ENCODE data around the gene ANXA2. TPM values are rescaled to one million over a fixed set of nuclear protein-coding genes. Genes with fewer than 3 reads are reported as not detected.
"Not testable (repeated sequence)": the region's sequence is repeated elsewhere in the genome, so short reads cannot be mapped to it uniquely, and the experiment has no call there.

The ANXA2 gene
- polyA plus RNA-seq, 1 experiment, result 5,886 TPM

DNA sequence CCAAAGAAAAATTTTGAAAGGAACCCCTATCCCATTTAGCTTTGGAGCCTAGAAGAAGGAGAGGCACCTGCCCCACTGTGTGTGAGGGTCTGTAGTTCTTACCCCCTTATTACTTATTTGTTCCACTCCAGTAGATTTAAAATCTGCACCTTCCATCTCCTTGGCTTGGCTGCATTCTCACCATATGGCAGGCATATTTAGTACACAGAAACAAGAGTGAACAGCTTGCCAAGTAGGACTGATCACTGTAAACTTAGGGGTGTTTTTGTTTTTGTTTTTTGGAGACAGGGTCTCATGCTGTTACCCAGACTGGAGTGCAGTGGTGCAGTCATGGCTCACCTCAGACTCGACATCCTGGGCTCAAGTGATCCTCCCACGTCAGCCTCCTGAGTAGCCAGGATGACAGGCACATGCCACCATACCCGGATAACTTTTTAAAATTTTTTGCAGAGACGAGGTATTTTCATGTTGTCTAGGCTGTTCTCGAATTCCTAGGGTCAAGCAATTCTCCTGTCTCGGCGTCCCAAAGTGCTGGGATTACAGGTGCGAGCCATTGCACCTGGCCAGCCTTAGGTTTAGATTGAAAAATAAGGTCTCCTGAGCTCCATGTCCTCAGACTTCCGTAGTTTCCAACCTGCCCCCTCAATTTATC lies 14.1 kb upstream of the ANXA2 start:
- Histone ChIP-seq H3K4me3 (ENCODE audit: low read depth, low read length) (no peak overlapping the region), H3K36me3 (ENCODE audit: control insufficient read depth, insufficient read depth, low read length) (no peaks in the 10 kb centered on the region), H3K27me3 (ENCODE audit: control insufficient read depth, insufficient read depth, low read length) (no peaks in the 10 kb centered on the region)
- POLR2A ChIA-PET, result no interaction called here
- TF ChIP-seq, protein P1, sequence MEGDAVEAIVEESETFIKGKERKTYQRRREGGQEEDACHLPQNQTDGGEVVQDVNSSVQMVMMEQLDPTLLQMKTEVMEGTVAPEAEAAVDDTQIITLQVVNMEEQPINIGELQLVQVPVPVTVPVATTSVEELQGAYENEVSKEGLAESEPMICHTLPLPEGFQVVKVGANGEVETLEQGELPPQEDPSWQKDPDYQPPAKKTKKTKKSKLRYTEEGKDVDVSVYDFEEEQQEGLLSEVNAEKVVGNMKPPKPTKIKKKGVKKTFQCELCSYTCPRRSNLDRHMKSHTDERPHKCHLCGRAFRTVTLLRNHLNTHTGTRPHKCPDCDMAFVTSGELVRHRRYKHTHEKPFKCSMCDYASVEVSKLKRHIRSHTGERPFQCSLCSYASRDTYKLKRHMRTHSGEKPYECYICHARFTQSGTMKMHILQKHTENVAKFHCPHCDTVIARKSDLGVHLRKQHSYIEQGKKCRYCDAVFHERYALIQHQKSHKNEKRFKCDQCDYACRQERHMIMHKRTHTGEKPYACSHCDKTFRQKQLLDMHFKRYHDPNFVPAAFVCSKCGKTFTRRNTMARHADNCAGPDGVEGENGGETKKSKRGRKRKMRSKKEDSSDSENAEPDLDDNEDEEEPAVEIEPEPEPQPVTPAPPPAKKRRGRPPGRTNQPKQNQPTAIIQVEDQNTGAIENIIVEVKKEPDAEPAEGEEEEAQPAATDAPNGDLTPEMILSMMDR (IDR thresholded peaks at IDR 0.05; ENCODE audit: insufficient read depth, low read depth, low read length), result no peak
- DNase-seq (ENCODE audit: low read depth), result no peak
- CTCF ChIA-PET, result interaction anchor here (0.8 kb wide), 1 partner anchor 10 kb away, joined by 3 read pairs; no protein-coding TSS in a partner anchor

DNA sequence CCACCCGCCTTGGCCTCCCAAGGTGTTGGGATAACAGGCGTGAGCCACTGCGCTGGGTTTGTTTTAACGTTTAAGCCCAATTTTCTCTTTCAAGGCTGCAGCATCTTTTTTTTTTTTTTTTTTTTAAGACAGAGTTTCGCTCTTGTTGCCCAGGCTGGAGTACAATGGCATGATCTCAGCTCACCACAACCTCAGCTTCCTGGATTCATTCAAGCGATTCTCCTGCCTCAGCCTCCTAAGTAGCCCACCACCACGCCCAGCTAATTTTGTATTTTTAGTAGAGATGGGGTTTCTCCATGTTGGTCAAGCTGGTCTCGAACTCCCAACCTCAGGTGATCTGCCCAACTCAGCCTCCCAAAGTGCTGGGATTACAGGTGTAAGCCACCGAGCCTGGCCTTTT lies 12.6 kb upstream of the ANXA2 start:
- CTCF ChIA-PET, result interaction anchor here (0.6 to 1.2 kb wide), 3 partner anchors 31 to 998 kb away, joined by 3 to 5 read pairs (median 3); no protein-coding TSS in a partner anchor
- H3K4me3 ChIP-seq (ENCODE audit: low read depth, low read length); DNase-seq (ENCODE audit: low read depth); POLR2A ChIA-PET; H3K36me3 ChIP-seq (ENCODE audit: control insufficient read depth, insufficient read depth, low read length); H3K27me3 ChIP-seq (ENCODE audit: control insufficient read depth, insufficient read depth, low read length): not testable (repeated sequence)

DNA sequence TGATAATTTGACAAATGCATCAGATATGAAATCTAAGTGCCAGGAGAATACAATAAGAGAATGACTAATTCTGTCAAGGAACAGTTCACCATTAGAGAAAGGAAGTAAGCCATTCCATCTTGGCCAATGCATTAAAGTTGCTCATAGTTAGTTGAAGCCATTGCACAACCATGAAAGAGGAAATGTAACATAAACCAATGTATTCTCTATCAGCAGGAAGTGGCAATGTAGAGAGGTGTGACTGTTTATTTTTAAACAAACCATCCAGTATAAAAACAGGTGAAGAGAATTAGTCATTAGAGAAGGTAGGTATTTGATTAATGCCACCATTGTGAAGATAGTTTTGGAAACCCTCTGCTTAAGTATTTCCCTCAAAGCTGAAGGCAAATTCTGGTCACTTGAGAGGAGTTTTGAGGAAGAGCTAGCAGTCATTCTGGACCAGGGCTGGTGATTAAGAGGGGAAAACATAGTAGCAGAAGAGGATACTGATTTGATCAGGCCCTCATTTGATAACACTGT lies 10.7 kb upstream of the ANXA2 start:
- Histone ChIP-seq H3K4me3 (ENCODE audit: low read depth, low read length) (no peak overlapping the region), H3K27me3 (ENCODE audit: control insufficient read depth, insufficient read depth, low read length) (no peaks in the 10 kb centered on the region), H3K36me3 (ENCODE audit: control insufficient read depth, insufficient read depth, low read length) (no peaks in the 10 kb centered on the region)
- DNase-seq (ENCODE audit: low read depth), result no peak
- ChIA-PET POLR2A (interaction anchor here (0.6 kb wide), 1 partner anchor 14 kb away, joined by 3 read pairs; no protein-coding TSS in a partner anchor), CTCF (interaction anchor here (0.7 kb wide), 1 partner anchor 13 kb away, joined by 3 read pairs; no protein-coding TSS in a partner anchor)
- TF ChIP-seq, protein P1 (IDR thresholded peaks at IDR 0.05; ENCODE audit: insufficient read depth, low read depth, low read length), result no peak

DNA sequence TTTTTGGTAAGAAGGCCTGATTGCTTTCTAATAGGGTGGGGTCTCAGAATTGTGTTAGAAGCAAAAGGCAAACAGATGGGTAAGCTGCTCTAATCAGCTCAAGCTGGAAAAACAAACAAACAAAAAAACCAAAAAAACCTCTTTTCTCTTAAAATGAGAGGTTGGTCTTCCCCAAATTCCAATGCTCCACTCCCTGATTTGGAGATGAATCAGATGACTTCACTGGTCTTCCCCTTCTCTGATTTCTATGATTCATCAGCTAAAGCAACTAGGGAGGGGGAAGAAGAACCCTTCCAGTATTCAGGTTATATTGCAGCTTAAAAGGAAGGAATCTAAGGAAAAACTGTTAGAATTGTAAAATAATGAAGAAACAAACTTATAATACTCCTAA lies 9.6 kb upstream of the ANXA2 start:
- H3K27me3 ChIP-seq (ENCODE audit: control insufficient read depth, insufficient read depth, low read length), result no peaks in the 10 kb centered on the region
- POLR2A ChIA-PET, result interaction anchor here (0.6 to 0.9 kb wide), 2 partner anchors 11 to 14 kb away, joined by 3 to 4 read pairs; no protein-coding TSS in a partner anchor
- DNase-seq (ENCODE audit: low read depth), result peak; percentile 91
- TF ChIP-seq, protein P1 (IDR thresholded peaks at IDR 0.05; ENCODE audit: insufficient read depth, low read depth, low read length), result no peak
- H3K4me3 ChIP-seq (ENCODE audit: low read depth, low read length), result no peak overlapping the region
- CTCF ChIA-PET, result interaction anchor here (0.7 kb wide), 1 partner anchor 36 kb away, joined by 5 read pairs; no protein-coding TSS in a partner anchor
- H3K36me3 ChIP-seq (ENCODE audit: control insufficient read depth, insufficient read depth, low read length), result no peaks in the 10 kb centered on the region

DNA sequence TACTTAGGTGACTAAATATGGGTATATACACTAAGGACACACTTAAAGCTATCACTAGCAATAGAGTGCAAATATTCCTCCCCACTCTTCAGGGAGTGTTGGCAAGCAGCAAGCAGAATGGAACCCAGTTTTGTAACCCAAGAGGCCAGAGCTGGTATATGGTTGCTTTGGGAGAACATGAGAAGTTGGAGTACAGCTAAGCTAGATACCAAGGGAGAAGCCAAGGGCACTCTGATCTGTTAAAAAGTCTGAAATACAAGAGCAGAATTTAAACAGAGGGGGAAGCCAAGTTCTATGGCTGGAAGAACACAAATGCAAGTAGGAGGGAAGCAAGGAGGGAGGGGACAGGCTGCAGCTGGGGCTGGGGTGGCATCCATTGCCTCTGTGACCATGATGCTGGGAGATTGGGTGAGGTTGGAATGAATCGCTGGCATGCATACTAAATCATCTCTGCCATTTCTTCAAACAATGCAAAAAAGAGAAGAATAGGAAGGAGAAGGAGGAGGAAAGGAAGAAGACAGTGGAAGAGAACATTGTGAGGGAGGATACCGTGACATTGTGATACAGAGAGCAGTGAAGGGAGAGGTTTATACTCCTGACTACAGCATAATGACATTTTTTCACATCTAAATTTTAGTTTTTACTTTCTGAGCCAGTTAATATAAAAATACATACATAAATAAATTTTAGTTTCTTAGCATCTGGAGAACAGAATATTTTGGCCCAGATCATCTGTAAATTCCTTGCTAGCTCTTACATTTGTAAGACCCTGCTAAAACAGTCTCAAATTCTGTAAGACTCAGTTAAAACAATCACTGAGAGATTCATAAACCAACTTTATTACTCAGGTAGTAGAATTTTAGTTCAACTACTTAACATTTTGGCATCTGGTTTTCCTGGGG lies 9.0 kb upstream of the ANXA2 start:
- ChIA-PET POLR2A (interaction anchor here (0.6 to 0.9 kb wide), 2 partner anchors 11 to 13 kb away, joined by 3 to 4 read pairs; no protein-coding TSS in a partner anchor), CTCF (interaction anchor here (0.7 to 1.6 kb wide), 2 partner anchors 37 to 38 kb away, joined by 4 to 5 read pairs; no protein-coding TSS in a partner anchor)
- Histone ChIP-seq H3K4me3 (ENCODE audit: low read depth, low read length) (no peak overlapping the region), H3K36me3 (ENCODE audit: control insufficient read depth, insufficient read depth, low read length) (no peaks in the 10 kb centered on the region), H3K27me3 (ENCODE audit: control insufficient read depth, insufficient read depth, low read length) (no peaks in the 10 kb centered on the region)
- no peak for DNase-seq (ENCODE audit: low read depth)
- TF ChIP-seq, protein P1 (IDR thresholded peaks at IDR 0.05; ENCODE audit: insufficient read depth, low read depth, low read length), result no peak
